ENCODE results near the gene CLSTN2.

CLSTN2 gene

DNA sequence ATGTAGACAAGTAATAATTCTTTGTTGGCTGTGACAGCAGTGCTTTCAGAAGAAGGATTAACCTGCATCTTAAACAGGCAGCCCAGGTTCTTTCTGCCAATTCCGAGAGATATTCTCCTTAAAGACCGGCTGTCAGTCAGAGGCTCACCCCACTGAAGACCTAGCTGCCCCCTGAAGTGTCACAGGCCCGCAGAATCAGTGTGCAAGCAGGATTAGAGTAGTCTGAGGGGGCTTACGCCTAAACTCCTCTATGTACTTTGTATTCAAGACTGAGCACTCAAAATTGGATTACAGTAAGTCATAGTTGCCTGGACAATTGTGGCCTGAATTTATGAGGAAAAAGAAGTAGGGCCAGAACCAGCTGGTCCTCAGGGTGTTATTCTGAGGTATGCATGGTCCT is 342.9 kb downstream of the CLSTN2 start:
- TF ChIP-seq, protein P1, sequence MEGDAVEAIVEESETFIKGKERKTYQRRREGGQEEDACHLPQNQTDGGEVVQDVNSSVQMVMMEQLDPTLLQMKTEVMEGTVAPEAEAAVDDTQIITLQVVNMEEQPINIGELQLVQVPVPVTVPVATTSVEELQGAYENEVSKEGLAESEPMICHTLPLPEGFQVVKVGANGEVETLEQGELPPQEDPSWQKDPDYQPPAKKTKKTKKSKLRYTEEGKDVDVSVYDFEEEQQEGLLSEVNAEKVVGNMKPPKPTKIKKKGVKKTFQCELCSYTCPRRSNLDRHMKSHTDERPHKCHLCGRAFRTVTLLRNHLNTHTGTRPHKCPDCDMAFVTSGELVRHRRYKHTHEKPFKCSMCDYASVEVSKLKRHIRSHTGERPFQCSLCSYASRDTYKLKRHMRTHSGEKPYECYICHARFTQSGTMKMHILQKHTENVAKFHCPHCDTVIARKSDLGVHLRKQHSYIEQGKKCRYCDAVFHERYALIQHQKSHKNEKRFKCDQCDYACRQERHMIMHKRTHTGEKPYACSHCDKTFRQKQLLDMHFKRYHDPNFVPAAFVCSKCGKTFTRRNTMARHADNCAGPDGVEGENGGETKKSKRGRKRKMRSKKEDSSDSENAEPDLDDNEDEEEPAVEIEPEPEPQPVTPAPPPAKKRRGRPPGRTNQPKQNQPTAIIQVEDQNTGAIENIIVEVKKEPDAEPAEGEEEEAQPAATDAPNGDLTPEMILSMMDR (IDR thresholded peaks at IDR 0.05), result no peak
- H3K27ac ChIP-seq, result no peak overlapping the region
- H3K36me3 ChIP-seq, result no peaks in the 10 kb centered on the region
- no peaks in the 10 kb centered on the region for H3K9me3 ChIP-seq
- intact Hi-C loops (cut with DNase I; ENCODE audit: low total_unique reads), result no loop called here
- no peaks in the 10 kb centered on the region for H3K27me3 ChIP-seq
- no peak for DNase-seq
- H3K4me3 ChIP-seq, result no peak overlapping the region
- no peaks in the 10 kb centered on the region for H3K4me1 ChIP-seq

DNA sequence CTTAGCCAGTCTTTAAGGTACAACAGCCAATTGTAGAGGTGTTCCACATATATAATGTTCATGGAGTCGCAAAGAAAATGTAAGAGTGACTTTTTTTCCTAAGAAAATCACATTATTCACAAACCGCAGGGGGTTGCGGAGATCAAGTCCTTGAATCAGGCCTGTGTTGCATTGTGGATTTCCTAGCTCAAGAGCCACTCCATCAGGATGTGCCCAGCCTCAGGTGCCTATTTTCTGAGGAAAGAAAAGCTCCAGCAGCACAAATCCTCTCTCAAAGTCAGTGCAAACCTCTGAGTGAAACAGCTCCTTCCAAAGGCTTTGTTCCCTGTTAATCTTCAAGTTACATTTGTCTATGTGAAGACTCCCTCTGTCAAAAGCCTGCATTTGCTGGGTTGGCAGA is 349.4 kb downstream of the CLSTN2 start:
- peaks cover 0 to 3% of the 10 kb centered on the region in 2 donors for H3K27me3 ChIP-seq
- no peak for DNase-seq
- intact Hi-C loops (cut with DNase I; ENCODE audit: low total_unique reads), result no loop called here
- H3K4me1 ChIP-seq, result no peaks in the 10 kb centered on the region
- no peaks in the 10 kb centered on the region for H3K36me3 ChIP-seq
- H3K9me3 ChIP-seq, result no peaks in the 10 kb centered on the region
- TF ChIP-seq, protein P1 (IDR thresholded peaks at IDR 0.05), result no peak
- H3K4me3 ChIP-seq, result no peak overlapping the region
- H3K27ac ChIP-seq, result no peak overlapping the region

- Histone ChIP-seq H3K4me3 (no peak overlapping the region), H3K4me1 (no peaks in the 10 kb centered on the region), H3K9me3 (no peaks in the 10 kb centered on the region), H3K27ac (no peak overlapping the region), H3K27me3 (peaks cover 0 to 3% of the 10 kb centered on the region in 2 donors), H3K36me3 (no peaks in the 10 kb centered on the region)
- DNase-seq, result no peak
- TF ChIP-seq, protein P1 (IDR thresholded peaks at IDR 0.05), result no peak
- intact Hi-C loops (cut with DNase I; ENCODE audit: low total_unique reads), result no loop called here
These were observed 350.4 kb downstream of the CLSTN2 start for GRCh38 chr3:140285380-140285779.

- intact Hi-C loops (cut with DNase I; ENCODE audit: low total_unique reads), result no loop called here
- no peak for DNase-seq
- H3K27me3 ChIP-seq, result peaks cover 0 to 3% of the 10 kb centered on the region in 2 donors
- no peaks in the 10 kb centered on the region for H3K9me3 ChIP-seq
- no peaks in the 10 kb centered on the region for H3K4me1 ChIP-seq
- no peak overlapping the region for H3K4me3 ChIP-seq
- no peaks in the 10 kb centered on the region for H3K36me3 ChIP-seq
- no peak overlapping the region for H3K27ac ChIP-seq
- TF ChIP-seq, protein P1 (IDR thresholded peaks at IDR 0.05), result no peak
These were observed 353.6 kb downstream of the CLSTN2 start for GRCh38 chr3:140288595-140288994.

DNA sequence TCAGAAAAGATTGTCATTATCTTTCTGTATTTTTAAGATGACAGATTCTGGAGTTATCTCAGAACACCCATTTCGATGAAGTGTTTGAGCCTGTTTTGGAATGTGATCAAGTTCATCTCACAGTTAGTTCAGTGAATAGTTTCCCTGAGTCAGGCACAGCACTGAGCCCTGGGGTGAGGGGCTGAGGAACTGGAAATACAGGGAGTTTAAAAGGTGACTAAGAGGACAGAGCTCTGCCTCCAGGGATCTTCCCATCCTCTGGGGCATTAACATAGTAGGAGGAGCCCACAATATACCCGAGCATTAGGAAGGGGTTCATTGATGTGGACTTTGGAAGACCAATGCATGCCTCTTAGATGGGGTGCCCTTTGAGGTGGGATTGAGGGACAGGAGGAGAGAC is 355.1 kb downstream of the CLSTN2 start:
- no peaks in the 10 kb centered on the region for H3K36me3 ChIP-seq
- H3K27ac ChIP-seq, result no peak overlapping the region
- TF ChIP-seq, protein P1 (IDR thresholded peaks at IDR 0.05), result no peak
- no peak overlapping the region for H3K4me3 ChIP-seq
- H3K27me3 ChIP-seq, result peaks cover 0 to 3% of the 10 kb centered on the region in 2 donors
- DNase-seq, result no peak
- intact Hi-C loops (cut with DNase I; ENCODE audit: low total_unique reads), result no loop called here
- H3K9me3 ChIP-seq, result no peaks in the 10 kb centered on the region
- no peaks in the 10 kb centered on the region for H3K4me1 ChIP-seq

- Histone ChIP-seq H3K27me3 (no peaks in the 10 kb centered on the region), H3K4me1 (no peaks in the 10 kb centered on the region), H3K27ac (no peak overlapping the region), H3K36me3 (no peaks in the 10 kb centered on the region), H3K4me3 (no peak overlapping the region), H3K9me3 (no peaks in the 10 kb centered on the region)
- intact Hi-C loops (cut with DNase I; ENCODE audit: low total_unique reads), result no loop called here
- TF ChIP-seq, protein P1 (IDR thresholded peaks at IDR 0.05), result no peak
- no peak for DNase-seq
These were observed 357.2 kb downstream of the CLSTN2 start for GRCh38 chr3:140292170-140292569.

All from tibial artery (tissue), 4 donors.